Coronary artery (tissue), 2 donors: ENCODE data around the gene CACNA1E.

Source experiments
- DNase-seq: peaks from one replicate; pipeline ENCODE4 v3.0.0-alpha.2; 2017; ENCODE audit warnings: low spot score
- H3K27ac ChIP-seq, 2 donors: fragments of 200-600 bp; sonication (generic); one replicate each; pipeline ENCODE4 v1.5.1; 2016 to 2019
- H3K4me3 ChIP-seq: fragments of 200-600 bp; sonication (generic); 2 replicates; pipeline ENCODE4 v1.5.1; 2016; ENCODE audit warnings: mild to moderate bottlenecking, moderate library complexity
- TF ChIP-seq, protein P1 (sequence below): fragments of 200-600 bp; sonication (generic); IDR thresholded peaks from one replicate; pipeline ENCODE4 v1.5.1; 2019; ENCODE audit warnings: antibody characterized with exemption

The CACNA1E gene

DNA sequence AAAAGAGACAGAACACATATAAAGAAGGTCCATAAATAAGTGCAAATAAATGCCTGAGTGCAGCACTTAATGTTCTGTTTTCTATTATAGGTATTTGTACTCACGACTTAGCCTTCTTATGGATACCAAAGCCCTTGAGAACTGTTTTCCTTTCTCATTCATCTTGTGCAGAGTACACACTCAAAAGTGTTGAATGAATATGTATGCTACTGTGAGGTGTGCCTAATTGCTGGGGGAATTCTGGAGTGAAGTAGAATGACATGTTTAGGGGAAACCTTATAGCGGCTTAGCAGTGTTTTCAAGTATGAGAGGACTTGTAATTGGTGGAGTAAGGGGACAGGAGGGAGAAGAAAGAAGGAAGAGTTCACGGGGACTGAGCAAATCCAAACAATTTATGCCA lies 157.6 kb downstream of the CACNA1E start:
- no peak overlapping the region for H3K4me3 ChIP-seq
- no peak overlapping the region for H3K27ac ChIP-seq
- TF ChIP-seq, protein P1, sequence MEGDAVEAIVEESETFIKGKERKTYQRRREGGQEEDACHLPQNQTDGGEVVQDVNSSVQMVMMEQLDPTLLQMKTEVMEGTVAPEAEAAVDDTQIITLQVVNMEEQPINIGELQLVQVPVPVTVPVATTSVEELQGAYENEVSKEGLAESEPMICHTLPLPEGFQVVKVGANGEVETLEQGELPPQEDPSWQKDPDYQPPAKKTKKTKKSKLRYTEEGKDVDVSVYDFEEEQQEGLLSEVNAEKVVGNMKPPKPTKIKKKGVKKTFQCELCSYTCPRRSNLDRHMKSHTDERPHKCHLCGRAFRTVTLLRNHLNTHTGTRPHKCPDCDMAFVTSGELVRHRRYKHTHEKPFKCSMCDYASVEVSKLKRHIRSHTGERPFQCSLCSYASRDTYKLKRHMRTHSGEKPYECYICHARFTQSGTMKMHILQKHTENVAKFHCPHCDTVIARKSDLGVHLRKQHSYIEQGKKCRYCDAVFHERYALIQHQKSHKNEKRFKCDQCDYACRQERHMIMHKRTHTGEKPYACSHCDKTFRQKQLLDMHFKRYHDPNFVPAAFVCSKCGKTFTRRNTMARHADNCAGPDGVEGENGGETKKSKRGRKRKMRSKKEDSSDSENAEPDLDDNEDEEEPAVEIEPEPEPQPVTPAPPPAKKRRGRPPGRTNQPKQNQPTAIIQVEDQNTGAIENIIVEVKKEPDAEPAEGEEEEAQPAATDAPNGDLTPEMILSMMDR = no peak
- no peak for DNase-seq

DNA sequence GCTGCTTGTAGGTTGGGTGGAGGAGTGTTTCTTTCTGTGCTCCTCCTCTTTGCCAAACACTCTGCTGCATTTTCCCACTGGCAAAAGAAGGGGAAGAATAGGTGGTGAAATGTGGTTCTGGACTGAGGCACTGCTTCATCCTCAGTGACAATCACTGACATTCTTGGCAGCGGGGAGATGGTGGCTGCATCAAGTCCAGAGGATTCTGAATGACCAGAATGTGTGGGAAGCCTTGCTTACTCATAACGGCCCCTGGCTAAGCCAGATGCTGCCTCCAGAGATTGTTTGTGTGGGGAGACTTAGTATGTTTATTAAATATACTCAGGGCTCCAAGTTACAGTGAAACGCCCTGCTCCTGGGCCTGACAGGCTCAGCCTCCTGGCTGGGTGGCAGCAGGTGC lies 160.3 kb downstream of the CACNA1E start:
- TF ChIP-seq, protein P1 = no peak
- DNase-seq = no peak
- H3K4me3 ChIP-seq = no peak overlapping the region
- H3K27ac ChIP-seq = no peak overlapping the region

DNA sequence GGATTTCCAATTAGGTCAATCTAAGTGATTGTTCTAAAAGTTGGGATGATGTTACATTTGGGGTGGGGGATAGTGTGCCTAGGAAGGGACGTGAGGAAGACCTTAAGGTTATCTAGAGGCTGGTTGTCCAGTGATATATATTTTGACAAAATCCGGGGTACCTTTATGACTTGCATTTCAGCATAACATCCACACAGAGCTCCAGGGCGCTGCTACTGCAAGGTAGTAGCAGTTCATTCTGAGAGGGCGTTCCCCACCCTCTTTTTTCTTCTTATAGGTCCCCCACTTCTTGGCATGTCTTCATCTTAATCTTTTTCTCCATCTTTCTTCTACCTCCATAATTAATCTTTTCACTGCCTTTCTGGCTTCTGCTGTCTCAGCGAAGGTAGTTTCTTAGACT lies 161.9 kb downstream of the CACNA1E start:
- TF ChIP-seq, protein P1 = no peak

DNA sequence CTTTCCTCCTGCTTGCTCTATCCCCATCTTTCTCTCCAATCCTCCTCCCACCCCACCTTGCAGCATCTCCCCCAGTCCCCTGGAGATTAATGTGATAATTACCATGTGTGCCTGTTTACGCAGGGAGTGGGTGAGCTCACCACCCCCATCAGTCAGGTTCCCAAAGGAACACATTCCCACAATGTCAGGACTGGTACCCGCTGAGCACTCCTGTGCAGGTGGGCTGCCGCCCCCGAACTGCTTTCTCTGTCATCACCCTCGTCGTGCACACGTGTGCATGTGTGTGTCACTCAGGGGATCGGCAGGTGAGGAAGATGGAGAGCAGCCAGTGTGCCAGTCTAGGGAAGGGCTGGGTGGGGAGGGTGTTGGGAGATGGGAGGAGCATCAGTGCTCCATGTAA lies 163.4 kb downstream of the CACNA1E start:
- DNase-seq = no peak
- Histone ChIP-seq H3K27ac (no peak overlapping the region), H3K4me3 (no peak overlapping the region)
- TF ChIP-seq, protein P1 = no peak

More for the DNA sequence above, 161.9 kb downstream of the CACNA1E start:
- Histone ChIP-seq H3K27ac (no peak overlapping the region), H3K4me3 (no peak overlapping the region)
- no peak for DNase-seq

DNA sequence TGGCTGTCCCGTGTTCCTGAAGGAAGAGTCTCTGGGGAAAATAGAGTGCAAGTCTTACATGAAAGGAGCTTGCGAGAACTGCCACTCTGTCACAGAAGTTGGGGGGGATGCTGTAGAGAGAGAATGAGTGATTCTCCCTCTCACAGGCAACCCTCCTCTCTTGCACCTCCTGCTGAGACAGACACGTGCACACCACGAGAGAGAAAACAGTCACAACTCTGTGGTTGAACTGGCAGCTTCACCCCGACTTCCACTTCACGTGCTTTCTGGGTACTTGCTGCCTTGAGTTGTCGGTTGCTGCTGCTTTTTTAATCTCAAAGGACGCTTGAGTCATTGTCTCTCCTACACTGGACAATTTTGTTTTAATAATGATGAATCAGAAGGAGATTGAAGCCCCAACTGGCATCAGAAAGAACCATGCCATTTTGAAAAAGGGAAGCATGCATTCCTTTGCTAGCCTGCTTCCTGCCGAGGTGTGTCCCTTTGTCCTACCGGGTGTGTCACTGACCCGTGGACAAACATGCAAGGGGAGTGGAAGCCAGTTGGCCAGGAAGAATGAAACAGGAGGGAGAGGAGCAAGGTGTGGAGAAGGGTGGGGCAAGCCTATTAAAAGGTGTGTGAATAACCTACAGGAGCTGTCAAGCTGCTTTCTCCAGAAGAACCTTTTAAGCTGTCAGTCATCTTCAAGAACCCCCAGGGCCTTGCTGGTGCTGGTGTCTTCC lies 164.2 kb downstream of the CACNA1E start:
- Histone ChIP-seq H3K27ac (no peak overlapping the region), H3K4me3 (no peak overlapping the region)
- DNase-seq = no peak
- TF ChIP-seq, protein P1 = no peak

DNA sequence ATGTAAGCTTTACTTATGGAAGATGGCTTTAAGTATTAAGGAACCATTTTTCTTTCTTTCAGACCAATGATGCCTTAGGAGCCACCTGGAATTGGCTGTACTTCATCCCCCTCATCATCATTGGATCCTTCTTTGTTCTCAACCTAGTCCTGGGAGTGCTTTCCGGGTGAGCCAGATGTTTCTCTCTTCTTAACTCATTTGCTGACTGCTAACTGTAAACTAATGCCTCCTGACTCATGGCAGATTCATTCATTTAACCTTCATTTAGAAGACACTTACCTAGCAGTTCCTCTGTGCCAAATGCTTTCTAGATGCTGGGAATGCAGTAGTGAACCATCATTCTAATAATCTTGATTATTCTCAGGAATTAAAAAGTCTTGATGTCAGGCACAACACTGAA lies 168.0 kb downstream of the CACNA1E start:
- no peak overlapping the region for H3K4me3 ChIP-seq
- no peak overlapping the region for H3K27ac ChIP-seq
- DNase-seq = no peak
- TF ChIP-seq, protein P1 = no peak

DNA sequence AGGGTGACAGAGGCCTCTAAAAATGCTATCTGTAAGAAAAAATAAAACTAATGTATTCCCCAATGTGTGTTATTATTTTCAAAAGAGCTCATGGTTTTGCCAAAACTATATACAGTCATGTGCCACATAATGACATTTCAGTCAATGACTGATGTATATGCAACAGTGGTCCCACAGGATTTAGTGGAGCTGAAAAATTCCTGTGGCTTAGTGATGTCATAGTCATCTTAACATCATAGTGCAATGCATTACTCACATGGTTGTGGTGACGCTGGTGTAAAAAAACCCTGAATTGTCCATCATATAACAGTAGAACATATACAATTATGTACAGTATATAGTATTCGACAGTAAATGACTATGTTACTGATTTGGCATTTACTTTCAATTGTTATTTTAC lies 172.4 kb downstream of the CACNA1E start:
- Histone ChIP-seq H3K4me3 (no peak overlapping the region), H3K27ac (no peak overlapping the region)
- TF ChIP-seq, protein P1 = no peak
- DNase-seq = no peak
